ENCODE data around the gene TPRN.

TPRN gene

DNA sequence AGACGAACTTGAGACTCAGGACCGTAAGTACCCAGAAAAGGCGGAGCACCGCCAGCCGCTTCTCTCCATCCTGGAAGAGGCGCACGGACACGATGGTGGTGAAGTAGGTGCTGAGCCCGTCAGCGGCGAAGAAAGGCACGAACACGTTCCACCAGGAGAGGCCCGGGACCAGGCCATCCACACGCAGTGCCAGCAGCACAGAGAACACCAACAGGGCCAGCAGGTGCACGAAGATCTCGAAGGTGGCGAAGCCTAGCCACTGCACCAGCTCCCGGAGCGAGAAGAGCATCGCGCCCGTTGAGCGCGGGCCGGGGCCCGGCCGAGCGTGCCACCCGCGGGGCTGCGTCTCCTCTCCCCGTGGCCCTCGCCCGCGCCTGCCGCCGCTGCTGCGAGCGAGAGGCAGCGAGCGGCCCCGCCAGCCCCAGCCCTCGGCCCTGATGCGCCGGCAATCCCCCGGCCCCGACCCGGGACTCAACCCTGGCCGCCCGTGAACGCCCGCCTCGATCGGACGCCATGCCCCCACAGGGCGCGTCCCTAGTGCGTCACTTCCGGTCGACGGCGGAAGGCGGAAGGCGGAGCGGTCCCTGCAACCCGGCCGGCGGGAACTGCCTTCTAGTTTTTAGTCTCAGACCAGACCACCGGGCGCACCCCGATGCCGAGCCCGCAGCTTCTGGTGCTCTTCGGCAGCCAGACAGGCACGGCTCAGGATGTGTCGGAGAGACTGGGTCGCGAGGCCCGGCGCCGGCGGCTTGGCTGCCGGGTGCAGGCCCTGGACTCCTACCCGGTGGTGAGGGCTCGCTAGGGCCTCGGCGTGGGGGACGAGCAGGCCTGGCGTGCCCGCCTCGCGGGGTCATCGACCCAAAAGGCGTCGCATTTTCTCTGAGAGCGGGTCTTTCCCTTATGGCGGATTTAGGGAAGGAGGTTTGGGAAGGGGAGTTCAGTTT lies 4.9 kb upstream of the TPRN start, which contains the start of the genes NDOR1 and TMEM203:
NDOR1 (plus strand) TSS at position 575 of the 944 bp plus-strand sequence; CDS start at position 653, 78 bp downstream.
TMEM203 (minus strand) TSS at position 523 of the 944 bp plus-strand sequence; CDS start at position 289, 234 bp downstream.
- peak; percentile 97 for DNase-seq

DNA sequence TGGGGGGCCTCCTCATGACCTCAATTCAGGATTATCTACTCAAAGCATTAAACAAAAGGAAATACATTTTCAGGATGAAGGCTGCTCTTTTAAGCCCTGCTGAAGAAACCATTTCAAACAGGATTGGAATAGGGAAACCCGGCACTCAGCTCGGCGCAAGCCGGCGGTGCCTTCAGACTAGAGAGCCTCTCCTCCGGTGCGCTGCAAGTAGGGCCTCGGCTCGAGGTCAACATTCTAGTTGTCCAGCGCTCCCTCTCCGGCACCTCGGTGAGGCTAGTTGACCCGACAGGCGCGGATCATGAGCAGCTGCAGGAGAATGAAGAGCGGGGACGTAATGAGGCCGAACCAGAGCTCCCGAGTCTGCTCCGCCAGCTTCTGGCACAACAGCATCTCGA lies 4.2 kb upstream of the TPRN start:
- DNase-seq: no peak

DNA sequence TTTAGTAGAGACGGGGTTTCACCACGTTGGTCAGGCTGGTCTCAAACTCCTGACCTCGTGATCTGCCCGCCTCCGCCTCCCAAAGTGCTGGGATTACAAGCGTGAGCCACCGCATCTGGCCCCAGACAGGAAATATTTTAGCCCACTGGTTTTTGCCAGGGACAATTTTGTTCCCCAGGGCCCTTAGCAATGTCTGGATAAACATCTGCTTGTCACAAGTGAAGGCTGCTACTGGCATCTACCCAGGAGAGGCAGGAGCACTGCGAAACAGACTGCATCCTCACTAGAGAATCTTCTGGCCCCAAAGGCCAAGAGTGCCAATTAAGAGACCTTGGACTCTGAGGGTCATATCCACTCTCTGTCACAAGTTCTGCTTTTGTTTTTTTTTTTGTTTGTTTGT lies 2.4 kb upstream of the TPRN start:
- DNase-seq: no peak

DNA sequence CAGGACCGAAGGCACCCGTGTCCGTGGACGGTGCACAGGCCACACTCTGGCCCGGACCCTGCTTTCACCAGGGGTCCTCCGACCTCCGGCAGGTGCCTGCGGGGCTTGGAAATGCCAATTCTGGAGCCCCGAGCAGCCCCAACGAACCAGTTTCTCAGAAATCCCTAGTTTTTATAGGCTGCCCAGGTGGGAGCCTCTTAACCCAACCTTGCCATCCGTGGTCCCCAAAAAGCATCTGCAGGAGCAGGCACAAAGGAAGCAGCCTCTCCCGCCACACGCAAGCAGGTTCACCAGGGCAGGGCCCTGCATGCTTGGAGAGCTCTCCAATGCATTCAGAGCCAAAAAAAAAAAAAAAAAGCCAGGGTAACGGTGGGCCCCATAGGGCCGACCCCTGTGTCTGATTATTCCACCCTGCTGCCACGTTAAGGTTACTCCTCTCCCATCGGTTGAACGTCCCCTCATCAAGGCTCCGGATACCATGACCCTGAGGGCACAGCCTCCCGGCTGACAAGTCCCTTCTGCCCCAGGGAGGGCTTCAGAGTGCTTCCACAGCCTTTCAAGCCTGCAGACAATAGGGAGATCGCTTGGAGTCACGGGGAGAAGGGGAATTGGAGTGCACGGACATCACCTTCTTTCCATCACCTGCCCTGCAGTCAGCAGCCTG lies 796 bp upstream of the TPRN start:
- no peak for DNase-seq

DNA sequence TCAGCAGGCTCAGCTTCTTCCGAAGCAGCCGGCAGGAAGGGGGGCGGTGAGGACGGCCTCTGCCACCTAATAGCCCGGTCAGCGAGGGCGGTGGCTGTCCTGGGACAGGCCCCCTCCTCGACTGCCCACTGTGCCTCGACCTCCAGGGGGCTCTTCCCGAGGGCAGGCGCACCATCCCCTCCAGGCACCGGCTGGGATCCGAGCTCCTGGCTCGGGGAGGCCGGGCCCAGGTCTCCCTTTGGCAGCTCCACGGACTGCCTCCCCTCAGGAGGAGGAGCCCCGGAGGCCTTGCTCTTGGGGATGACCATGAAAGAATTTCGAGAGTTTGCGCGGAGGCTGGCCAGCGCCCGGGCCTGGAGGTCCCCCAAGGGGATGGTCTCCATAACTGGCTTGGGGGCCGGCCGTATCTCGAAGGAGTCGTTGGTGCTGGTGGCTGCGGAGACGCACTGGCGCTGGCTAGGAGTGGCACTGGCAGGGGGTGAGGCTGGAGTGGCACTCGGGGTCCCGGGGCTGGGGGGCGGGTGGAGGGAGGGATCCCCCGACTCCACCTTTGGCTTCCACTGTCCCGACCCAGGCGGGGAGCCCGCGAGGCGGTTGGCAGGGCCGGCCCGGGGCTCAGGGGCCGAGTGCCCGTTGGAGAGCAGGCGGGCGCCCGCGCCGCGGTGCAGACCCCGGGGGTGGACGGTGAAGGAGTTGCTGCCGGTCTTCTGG lies 975 bp downstream of the TPRN start:
- no peak for DNase-seq

DNA sequence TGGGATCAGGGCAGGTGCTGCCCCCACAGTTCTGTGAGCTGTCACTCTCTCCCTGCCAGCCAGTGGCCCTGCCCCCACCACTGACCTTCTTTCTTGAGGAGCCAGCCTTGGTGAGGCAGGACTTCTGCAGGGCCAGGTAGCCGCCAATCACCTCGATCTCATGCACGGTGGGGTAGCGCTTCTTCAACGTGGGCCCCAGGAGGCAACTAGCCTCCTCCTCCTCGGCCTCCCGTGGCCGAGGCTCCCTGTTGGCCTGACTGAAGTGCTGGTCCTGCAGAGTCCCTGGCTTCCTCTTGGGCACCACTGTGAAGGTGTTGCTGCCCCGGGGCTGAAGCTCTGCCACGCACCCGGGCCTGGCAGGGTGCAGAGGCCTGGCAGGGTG lies 1.6 kb downstream of the TPRN start:
- DNase-seq: no peak

DNA sequence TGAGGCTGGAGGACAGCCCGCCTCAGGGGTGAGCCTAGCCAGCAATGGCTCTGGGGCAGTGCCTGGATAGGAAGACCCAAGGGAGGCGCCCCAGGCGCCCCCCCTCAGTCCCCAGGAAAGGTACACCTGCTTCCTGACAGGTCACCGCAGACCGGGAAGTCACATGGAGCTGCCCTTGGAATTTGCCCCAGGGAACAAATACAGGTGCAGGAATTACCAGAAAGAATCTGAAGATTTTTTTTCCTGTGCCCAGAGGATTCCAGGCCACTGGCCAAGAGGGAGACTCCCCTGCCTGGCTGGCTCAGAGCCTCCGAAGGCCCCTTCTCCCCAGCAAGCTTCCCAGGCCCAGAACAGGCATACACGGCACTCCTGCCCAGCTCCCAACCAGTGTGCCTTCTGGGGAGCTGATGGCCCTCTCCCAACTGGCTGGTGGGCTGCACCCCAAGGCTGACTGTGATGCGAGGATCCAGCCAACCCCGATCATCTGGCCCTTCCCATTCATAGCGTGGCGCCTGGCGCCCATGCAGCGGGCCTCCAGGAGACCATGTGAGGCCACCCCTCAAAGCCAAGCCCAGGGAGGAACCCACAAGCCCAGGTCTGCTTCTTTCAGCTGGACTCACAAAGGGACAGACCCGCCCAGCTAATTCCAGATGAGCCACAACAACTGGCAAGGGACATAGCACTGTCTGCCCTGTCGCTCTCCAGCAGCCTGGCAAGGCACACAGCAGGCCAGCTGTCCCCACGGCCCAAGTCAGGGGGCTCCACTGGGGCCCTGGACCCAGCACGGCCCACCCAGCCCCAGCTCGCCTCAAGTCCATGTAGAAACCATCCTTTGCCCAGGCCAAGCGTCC lies 2.3 kb downstream of the TPRN start:
- DNase-seq: no peak

DNA sequence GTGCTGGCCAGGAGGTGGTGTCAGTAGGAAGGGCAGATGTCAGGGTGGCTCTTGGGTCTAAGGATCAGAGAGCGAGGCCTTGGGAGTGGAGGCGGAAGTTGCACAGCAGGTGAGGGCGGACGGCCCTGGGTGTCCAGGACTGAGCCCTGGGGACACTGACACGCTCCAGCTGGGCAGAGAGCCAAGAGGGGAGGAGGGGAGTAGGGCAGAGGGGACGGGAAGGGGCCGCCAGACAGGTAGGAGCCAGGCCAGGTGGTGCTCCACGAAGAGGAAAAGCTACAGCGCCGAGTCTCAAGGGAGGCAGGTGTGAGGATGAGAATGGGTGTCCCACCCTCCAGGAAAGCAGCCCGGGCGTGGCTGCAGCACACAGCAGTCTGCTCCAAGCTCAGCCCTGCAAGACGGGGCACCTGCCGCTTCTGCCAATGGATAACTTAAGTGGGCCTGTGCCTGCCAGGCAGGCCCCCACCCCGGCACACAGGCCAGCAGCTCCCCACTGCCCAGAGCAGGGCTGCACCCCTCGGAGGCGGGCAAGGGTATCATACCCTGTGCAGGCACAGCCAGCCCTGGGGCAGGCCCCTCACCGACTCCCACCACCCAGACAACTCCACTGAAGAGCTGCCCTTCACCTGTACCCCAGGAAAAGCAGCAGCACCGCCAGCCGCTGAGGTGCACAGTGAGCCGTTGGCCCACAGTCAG lies 4.9 kb downstream of the TPRN start:
- DNase-seq: no peak

DNA sequence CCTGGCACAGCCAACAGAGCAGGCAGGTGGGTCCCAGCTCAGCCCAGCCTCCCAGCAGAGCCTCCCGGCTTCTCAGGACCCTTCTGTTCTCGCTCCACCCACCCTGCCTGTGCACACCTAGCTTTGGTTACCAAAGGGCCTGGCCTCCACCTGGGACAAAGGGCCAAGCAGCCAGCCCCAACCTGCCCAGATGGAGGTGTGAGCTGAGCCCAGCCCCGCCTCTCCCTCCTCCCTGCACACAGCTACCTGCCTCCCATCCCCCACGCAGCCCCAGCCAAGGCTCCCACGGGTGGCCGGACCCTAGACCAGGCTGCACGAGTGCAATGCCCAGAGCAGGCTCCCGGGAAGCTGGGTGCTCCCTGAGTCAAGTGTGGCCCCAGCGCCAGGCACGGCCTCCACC lies 5.6 kb downstream of the TPRN start:
- DNase-seq: no peak

DNA sequence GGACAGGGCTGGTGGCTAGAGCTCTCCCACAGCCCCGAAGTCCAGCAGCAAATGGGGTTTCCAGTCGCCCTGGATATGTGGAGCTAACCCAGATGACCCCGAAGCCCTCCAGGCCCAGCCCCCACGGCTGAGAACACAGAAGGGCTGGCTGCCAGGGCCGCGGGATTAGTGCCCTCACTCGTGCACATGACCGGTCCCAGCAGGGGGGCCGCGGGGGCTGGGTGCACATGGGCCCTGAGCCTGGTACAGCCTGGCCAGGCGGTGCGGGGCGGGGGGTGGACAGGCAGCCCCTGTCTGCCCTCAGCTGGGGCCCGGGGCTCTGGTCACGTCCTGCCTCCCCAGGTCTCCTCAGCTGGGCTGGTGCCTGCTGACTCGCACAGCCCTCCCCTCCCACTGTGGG lies 6.2 kb downstream of the TPRN start:
- no peak for DNase-seq

DNA sequence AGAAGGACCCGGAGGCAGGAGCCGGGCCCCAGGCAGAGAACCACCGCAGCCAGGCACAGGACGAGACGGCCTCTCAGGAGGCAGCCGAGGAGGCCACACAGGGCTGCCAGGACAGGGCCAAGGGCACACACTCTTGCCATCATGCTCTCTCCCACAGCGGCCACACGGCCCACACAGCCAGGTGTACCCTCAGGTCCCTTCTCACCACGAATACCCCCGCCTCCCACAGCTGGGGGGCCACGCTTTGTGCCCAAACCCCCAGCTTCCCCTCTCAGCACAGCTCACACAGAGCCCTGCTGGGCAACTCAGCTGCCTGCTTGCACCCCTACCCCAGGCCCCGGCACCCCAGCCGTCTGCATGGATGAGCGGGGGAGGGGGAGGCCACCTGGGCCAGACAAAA lies 6.8 kb downstream of the TPRN start:
- DNase-seq: no peak

DNA sequence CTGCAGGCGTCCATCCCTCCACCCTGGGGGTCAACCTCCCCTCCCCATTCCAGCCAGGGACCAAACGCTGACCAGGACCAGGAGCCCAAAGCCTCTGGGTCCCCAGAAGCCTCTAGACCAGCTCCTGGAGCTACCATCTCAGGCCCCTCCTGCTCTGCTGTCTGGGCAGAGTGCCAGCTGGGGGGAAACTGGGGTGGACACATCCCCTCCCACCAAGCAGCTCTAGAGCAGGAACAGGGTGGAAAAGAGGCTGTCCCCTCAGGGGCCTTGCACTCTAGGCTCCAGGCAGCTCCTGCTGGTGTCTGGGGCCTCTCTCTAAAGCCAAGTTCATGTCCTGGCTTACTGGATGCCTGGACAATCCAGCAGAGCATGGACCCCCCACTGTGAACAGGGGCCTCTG lies 7.7 kb downstream of the TPRN start:
- no peak for DNase-seq

DNA sequence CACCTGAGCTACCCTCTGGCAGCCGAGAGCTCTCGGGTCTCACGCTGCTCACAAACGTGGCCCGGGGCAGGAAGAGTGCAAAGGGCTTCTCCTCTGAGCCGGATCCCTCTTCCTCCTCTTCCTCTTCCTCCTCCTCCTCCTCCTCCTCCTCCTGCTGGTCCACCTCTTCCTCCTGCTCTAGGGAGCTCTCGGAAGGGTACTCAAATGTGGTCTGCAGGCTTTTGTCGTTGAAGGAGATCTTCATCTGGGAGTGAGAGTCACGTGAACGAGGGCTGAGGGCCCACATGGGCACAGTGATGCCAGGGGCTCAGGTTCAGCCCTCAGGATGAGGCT lies 8.1 kb downstream of the TPRN start:
- DNase-seq: no peak

DNA sequence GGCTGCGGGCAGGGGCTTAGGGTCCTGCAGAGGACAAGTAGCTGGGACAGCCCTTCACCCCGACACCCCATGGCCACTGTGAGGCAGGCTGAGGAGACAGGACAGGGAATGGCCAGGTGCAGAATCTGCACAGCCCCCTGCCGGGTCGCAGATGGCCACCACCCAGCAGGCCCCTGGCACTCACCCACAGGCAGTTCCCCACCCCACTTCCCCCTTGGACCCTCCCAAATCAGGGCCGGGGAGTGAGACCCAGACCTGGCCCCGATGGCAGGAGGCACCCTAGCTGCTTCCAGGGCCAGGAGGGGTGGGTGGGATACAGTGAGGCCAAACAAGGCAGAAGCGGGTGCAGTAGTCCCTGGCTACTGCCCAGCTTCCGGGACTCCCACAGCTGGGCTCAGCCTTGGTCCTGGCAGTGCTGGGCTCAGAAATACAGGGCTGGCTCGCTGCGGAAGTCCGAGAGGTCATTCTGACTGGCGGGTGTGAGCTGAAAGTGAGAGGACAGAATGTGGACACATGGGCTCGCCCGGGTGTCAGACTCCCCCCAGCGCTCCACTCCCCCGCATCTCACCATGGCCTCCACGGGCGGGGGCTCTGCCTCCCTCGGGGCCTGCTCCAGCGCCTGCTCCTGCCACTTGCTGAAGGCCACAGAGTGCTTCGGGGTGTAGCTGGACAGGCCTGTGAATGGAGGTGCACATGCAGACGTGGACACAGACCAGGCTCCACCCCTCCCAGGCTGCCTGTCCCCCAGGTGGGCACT lies 8.7 kb downstream of the TPRN start:
- no peak for DNase-seq

DNA sequence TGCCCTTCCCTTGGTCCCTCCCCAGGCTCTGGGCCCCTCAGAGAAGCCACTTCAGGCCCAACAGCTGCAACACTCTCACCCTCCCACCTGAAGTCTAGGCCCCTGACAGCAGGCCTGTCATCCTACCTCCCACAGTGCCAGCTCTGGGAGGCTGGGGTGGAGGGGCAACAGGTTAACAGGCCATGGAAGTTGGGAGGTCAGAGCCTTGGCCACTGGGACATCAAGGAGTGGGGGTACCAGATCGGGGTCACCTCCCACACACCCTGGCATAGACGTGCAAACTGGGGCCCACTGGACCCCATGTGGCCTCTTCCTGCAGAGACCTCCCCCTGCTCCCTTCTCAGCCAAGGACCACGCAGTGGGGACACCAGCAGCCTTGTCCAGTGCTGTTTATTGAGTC lies 9.3 kb downstream of the TPRN start:
- no peak for DNase-seq

DNA sequence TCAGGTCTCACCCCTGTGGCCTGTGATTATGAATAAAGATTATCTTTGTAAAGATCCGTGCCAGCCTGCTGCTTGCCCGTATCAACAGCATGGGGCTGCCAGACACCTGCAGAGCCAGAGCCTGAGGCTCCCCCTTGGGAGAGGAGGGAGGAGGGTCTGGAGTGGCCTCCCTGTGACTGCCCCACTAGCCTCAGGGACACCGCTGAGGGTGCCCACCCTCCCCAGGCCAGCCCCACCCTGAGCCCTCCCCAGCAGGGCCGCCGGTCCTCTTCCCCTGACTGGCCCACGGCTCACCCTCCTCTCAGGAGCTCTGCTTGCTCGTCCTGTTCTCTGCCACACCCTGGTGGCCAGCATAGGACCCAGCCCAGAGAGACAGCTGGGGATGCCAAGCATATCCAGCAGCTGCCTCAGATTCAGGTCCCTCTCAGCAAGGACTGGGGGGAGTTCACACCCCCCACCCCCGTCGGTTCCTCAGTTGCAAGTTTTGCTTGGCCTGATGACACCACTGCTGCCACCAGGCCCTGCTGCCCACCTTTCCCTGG lies 10.2 kb downstream of the TPRN start:
- DNase-seq: no peak

DNA sequence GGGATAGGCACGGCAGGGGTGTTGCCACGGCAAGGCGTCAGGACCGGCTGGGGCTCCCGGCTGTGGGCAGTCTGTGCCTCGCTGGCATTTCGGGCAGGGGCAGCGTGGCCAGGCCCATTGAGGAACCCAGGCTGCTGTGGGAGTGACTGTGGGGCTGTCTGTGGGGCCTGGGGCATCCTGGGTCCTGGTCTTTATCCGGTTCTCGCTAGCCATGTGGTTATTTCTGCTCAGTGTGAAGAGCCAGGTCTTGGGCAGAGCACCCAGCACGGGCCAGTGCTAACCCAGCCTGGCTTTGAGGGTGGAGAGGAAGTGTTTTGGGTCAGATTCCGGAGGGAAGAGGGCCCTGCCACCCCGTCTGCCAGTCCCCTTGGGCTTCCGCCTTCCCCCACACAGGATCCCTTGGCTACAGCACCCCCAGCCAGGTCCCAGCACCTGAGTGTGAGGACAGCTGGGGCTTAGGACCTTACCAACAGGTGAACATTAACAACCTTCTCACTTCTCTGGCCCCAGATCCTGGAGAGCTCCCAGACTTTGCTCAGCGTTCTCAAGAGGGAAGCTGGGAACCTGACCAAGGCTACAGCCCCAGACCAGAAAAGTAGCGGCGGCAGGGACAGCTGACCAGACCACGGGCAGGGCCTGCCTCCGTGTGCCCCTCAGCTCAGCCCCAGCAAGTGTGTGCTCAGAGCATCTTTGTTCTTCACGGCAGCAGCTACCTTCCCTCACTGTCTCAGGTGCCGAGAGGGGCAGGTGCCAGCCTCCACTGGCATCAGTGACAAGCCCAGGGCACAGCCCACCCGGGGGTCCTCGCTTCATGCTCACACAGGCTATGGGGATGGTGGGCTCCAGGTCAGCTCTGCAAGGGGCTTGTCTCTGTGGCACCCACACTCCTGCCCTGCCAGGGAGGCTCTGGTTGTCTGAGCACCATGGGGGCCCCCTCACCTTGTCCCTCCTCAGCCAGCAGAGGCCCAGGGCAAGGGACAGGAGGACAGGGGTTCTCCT lies 10.9 kb downstream of the TPRN start:
- DNase-seq: no peak

DNA sequence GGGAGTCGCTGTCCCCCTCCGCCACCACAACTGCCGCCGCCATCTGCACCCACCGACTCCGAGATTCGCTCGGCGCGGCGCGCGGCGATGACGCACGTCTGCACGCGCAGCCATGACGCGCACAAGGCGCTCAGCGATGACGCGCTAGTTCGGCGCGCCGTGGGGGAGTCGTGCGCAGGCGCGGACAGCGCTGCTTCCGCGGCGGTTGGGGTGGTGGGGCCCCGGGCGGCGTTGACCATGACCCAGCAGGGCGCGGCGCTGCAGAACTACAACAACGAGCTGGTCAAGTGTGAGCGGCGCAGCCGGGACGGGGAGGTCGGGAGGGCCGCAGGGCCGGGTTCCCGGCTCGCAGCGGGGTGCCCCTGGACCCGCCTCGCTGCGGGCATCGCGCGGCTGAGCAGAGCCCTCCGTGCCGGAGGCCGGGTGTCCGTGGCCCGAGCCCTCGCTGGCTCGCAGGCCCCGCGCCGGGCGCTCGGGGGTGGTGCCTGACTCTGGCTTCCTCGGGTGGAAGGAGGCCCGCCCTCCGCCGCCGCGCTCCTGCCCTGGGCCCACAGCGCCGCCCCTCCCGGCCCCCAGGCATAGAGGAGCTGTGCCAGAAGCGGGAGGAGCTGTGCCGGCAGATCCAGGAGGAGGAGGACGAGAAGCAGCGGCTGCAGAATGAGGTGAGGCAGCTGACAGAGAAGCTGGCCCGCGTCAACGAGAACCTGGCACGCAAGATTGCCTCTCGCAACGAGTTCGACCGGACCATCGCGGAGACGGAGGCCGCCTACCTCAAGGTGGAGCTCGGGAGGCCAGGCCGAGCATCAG lies 11.8 kb downstream of the TPRN start, which contains the start of the genes ANAPC2 and SSNA1:
ANAPC2 (minus strand) TSS at position 71 of the 807 bp plus-strand sequence; CDS start at position 43, 28 bp downstream.
SSNA1 (plus strand) TSS at position 187 of the 807 bp plus-strand sequence; CDS start at position 238, 51 bp downstream.
- peak; percentile 96 for DNase-seq
